Loucy (cell line): ENCODE results near the gene UTF1.

ENCODE experiments used
- H2AFZ ChIP-seq: fragments of 200-600 bp; sonication (generic); 2 replicates; pipeline ENCODE4 v1.6.0; 2016; ENCODE audit warnings: antibody characterized with exemption, mild to moderate bottlenecking, low read length, moderate library complexity
- H3F3A ChIP-seq: fragments of 200-600 bp; 2 replicates; pipeline ENCODE4 v1.6.0; 2016; ENCODE audit warnings: antibody characterized with exemption, low read depth, mild to moderate bottlenecking
- H3K27me3 ChIP-seq: fragments of 200-600 bp; sonication (generic); 2 replicates; pipeline ENCODE4 v1.6.1; 2014; ENCODE audit warnings: low read length, mild to moderate bottlenecking; ENCODE audit not compliant: insufficient read depth, poor library complexity, severe bottlenecking
- H3K36me3 ChIP-seq: fragments of 200-600 bp; sonication (generic); 2 replicates; pipeline ENCODE4 v1.6.1; 2016; ENCODE audit warnings: low read length; ENCODE audit not compliant: insufficient read depth
- H3K4me1 ChIP-seq: fragments of 200-600 bp; sonication (generic); 2 replicates; pipeline ENCODE4 v1.5.1; 2014; ENCODE audit warnings: low read length, mild to moderate bottlenecking; ENCODE audit not compliant: insufficient read depth, poor library complexity, severe bottlenecking
- H3K4me2 ChIP-seq: fragments of 200-600 bp; sonication (generic); 2 replicates; pipeline ENCODE4 v1.6.0; 2014; ENCODE audit warnings: antibody characterized with exemption, low read length, low read depth, mild to moderate bottlenecking; ENCODE audit not compliant: poor library complexity, severe bottlenecking
- H3K4me3 ChIP-seq: fragments of 200-600 bp; sonication (generic); 2 replicates; pipeline ENCODE4 v1.5.1; 2014; ENCODE audit warnings: low read length, mild to moderate bottlenecking, mixed read lengths; ENCODE audit not compliant: poor library complexity, severe bottlenecking
- H3K79me2 ChIP-seq: fragments of 200-600 bp; sonication (generic); 2 replicates; pipeline ENCODE4 v1.6.1; 2014; ENCODE audit warnings: low read length; ENCODE audit not compliant: insufficient read depth
- H3K9ac ChIP-seq: fragments of 200-600 bp; sonication (generic); 2 replicates; pipeline ENCODE4 v1.6.0; 2014; ENCODE audit warnings: mild to moderate bottlenecking, low read depth, low read length, moderate library complexity; ENCODE audit not compliant: poor library complexity, severe bottlenecking
- H3K9me2 ChIP-seq: fragments of 200-600 bp; sonication (generic); replicated peaks from 2 replicates; pipeline ENCODE4 v1.6.1; 2016; ENCODE audit warnings: low read depth, low read length, mixed read lengths
- H3K9me3 ChIP-seq: fragments of 200-600 bp; sonication (generic); 2 replicates; pipeline ENCODE4 v1.6.1; 2014; ENCODE audit warnings: mild to moderate bottlenecking, antibody characterized with exemption, low read length, low read depth; ENCODE audit not compliant: insufficient read depth
- H4K20me1 ChIP-seq: fragments of 200-600 bp; sonication (generic); 2 replicates; pipeline ENCODE4 v1.6.0; 2014; ENCODE audit warnings: antibody characterized with exemption, low read length, mild to moderate bottlenecking; ENCODE audit not compliant: insufficient read depth, poor library complexity, severe bottlenecking
- CTCF ChIP-seq: fragments of 200-600 bp; sonication (generic); conservative IDR thresholded peaks from 2 replicates; pipeline ENCODE4 v1.5.1; 2014; ENCODE audit warnings: mild to moderate bottlenecking, antibody characterized with exemption, low read length
- EZH2phosphoT487 ChIP-seq: fragments of 200-600 bp; IDR thresholded peaks from 2 replicates; pipeline ENCODE4 v1.6.1; 2018; ENCODE audit warnings: antibody characterized with exemption, mild to moderate bottlenecking, moderate library complexity, borderline replicate concordance

Gene UTF1

DNA sequence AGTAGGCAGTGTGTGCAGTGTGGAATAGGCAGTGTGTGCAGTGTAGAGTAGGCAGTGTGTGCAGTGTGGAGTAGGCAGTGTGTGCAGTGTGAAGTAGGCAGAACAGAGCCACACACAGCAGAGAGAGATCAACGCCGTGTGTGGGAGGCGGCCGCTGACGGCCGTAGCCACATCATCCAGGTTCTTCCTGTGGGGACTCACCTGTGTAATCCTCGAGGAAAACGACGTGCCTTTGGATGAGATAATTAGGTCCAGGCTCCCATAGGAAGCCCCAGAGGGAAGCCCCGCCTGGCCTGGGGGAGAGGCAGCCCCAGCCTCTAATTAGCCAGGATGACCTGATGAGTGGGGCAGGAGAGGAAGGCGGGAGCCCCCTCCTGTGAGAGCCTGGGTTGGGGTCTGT lies 44.6 kb upstream of the UTF1 start:
- H3K4me2 ChIP-seq: no peak overlapping the region
- H3K36me3 ChIP-seq: no peaks in the 10 kb centered on the region

GRCh38 chr10:133185916-133186315 lies 44.1 kb upstream of the UTF1 start:
- Histone ChIP-seq H3K9ac (no peak overlapping the region), H3K27me3 (no peaks in the 10 kb centered on the region), H2AFZ (no peak overlapping the region), H3K79me2 (no peaks in the 10 kb centered on the region), H3K36me3 (no peaks in the 10 kb centered on the region), H3K4me1 (no peaks in the 10 kb centered on the region), H3K9me2 (no peaks in the 10 kb centered on the region), H3F3A (no peaks in the 10 kb centered on the region), H3K4me2 (no peak overlapping the region), H4K20me1 (no peaks in the 10 kb centered on the region), H3K4me3 (no peak overlapping the region), H3K9me3 (peaks cover 19% of the 10 kb centered on the region; the same call in 1 of the 2 replicates)
- TF ChIP-seq EZH2phosphoT487 (no peak), CTCF (no peak)

More for the DNA sequence above, 44.6 kb upstream of the UTF1 start:
- Histone ChIP-seq H3K9me2 (no peaks in the 10 kb centered on the region), H3K9ac (no peak overlapping the region), H4K20me1 (no peaks in the 10 kb centered on the region), H2AFZ (no peak overlapping the region), H3K79me2 (no peaks in the 10 kb centered on the region), H3K9me3 (peaks cover 19% of the 10 kb centered on the region; the same call in 1 of the 2 replicates), H3K27me3 (no peaks in the 10 kb centered on the region), H3F3A (no peaks in the 10 kb centered on the region), H3K4me1 (no peaks in the 10 kb centered on the region), H3K4me3 (no peak overlapping the region)
- TF ChIP-seq CTCF: no peak
- no peak for TF ChIP-seq EZH2phosphoT487

DNA sequence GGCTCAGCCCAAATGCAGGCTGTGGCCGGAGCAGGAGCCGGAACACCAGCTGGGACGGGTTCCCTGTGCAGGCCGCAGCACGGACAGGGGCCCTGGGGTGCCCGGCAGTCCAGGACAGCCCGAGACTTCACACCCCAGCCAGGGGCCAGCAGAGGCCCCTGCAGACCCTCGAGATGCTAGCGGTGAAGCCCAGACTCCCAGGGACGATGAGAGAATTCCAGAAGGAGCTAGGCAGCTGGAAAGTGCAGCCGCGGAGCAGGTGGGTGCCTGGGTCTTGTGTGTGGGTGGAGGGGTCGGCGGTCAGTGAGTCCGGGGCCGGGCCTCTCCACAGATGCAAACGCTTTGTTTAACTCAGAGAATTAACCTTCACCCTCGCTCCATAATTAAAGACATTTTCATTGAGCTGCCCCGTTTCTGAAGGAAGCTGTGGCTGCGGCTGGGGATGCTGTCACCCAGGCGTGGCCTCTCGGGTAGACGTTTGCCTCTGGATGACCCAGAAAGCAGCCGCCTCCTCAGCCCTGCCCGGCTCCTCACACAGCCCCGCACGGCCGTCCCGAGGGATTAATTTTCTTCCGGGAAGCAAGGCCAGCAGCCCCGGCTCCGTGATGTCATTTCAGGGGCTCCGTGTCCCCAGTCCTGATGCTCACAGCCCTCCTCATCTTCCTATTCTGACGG lies 43.5 kb upstream of the UTF1 start:
- no peaks in the 10 kb centered on the region for H3K79me2 ChIP-seq
- no peak overlapping the region for H2AFZ ChIP-seq
- H3K36me3 ChIP-seq: no peaks in the 10 kb centered on the region
- H3K9me3 ChIP-seq: peaks cover 19% of the 10 kb centered on the region; the same call in 1 of the 2 replicates
- no peak overlapping the region for H3K9ac ChIP-seq
- H4K20me1 ChIP-seq: no peaks in the 10 kb centered on the region
- H3K9me2 ChIP-seq: no peaks in the 10 kb centered on the region
- no peak overlapping the region for H3K4me3 ChIP-seq
- H3F3A ChIP-seq: no peaks in the 10 kb centered on the region
- H3K4me1 ChIP-seq: no peaks in the 10 kb centered on the region
- H3K27me3 ChIP-seq: no peaks in the 10 kb centered on the region
- no peak overlapping the region for H3K4me2 ChIP-seq
- TF ChIP-seq CTCF: no peak
